ENCODE results near the gene NDRG4.
"Not testable (repeated sequence)": the region's sequence is repeated elsewhere in the genome, so short reads cannot be mapped to it uniquely, and the experiment has no call there.

Gene NDRG4

DNA sequence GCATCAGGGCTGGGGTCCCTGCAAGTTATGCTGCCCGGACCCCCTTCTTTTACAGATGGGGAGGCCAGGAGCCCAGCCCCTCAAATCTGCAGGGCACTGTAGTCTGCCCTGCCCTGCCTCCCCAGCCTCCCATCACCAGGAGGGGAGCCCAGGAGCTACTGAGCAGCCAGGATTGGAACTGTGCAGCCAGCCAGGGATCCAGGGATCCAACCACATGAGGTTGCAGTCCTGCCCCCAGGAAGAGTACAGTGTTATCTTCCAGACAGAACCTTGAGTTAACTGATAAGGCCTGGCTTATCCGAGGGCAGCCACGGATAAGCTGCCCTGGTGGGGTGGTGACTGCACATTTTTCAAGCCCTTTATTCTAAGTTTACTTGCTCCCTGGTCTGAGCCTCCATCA lies 11.4 kb upstream of the NDRG4 start:
- Histone ChIP-seq H3K4me2 (ENCODE audit: low read length) (no peak overlapping the region), H3K9me3 (replicated peaks; ENCODE audit: low read length) (no peaks in the 10 kb centered on the region), H3K4me3 (ENCODE audit: low read length) (no peak overlapping the region), H3K9ac (ENCODE audit: low read depth, low read length) (no peak overlapping the region), H3K4me1 (ENCODE audit: control insufficient read depth, insufficient read depth, low read length) (peaks cover 2% of the 10 kb centered on the region), H3K27me3 (ENCODE audit: control insufficient read depth, insufficient read depth, low read length) (peaks cover 22% of the 10 kb centered on the region), H3K36me3 (ENCODE audit: insufficient read depth, low read length) (no peaks in the 10 kb centered on the region)

DNA sequence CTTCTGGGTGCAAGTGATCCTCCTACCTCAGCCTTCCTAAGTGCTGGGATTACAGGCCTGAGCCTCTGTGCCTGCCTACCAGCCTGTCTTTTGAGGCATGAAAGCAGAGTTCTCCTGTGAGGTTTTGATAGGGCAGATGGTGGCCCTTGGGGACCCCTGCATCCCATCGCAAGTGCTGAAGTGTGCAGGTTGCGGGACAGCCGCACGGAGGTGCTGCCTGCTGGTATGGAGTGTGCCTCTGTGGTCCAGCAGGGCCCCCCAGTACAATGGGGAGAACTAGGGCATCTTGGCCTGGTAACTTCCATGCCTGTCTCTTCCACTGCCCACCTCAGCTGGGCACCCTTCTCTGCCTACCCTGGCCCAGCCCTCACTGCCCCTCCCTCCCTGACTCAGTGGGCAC lies 9.9 kb upstream of the NDRG4 start:
- peaks cover 2% of the 10 kb centered on the region for H3K4me1 ChIP-seq (ENCODE audit: control insufficient read depth, insufficient read depth, low read length)

DNA sequence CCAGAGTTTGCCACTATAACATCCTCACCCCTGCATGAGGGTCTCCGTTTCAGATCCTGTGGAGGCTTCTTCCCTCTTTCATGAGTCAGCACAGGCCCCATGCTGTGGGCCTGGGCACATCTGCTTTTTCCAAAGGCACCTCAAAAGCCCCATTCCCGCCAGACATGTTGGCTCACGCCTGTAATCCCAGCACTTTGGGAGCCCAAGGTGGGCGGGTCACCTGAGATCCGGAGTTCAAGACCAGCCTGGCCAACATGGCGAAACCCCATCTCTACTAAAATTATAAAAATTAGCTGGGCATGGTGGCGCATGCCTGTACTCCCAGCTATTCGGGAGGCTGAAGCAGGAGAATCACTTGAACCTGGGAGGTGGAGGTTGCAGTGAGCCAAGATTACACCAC lies 9.4 kb upstream of the NDRG4 start:
- H3K9ac ChIP-seq (ENCODE audit: low read depth, low read length); H3K36me3 ChIP-seq (ENCODE audit: insufficient read depth, low read length); H3K9me3 ChIP-seq (replicated peaks; ENCODE audit: low read length); H3K4me2 ChIP-seq (ENCODE audit: low read length); H3K4me1 ChIP-seq (ENCODE audit: control insufficient read depth, insufficient read depth, low read length); H3K4me3 ChIP-seq (ENCODE audit: low read length): not testable (repeated sequence)
- H3K27me3 ChIP-seq (ENCODE audit: control insufficient read depth, insufficient read depth, low read length) = peaks cover 27% of the 10 kb centered on the region

More for the DNA sequence above, 9.9 kb upstream of the NDRG4 start:
- Histone ChIP-seq H3K4me3 (ENCODE audit: low read length) (no peak overlapping the region), H3K9ac (ENCODE audit: low read depth, low read length) (no peak overlapping the region), H3K36me3 (ENCODE audit: insufficient read depth, low read length) (no peaks in the 10 kb centered on the region), H3K9me3 (replicated peaks; ENCODE audit: low read length) (no peaks in the 10 kb centered on the region), H3K27me3 (ENCODE audit: control insufficient read depth, insufficient read depth, low read length) (peaks cover 27% of the 10 kb centered on the region), H3K4me2 (ENCODE audit: low read length) (no peak overlapping the region)

DNA sequence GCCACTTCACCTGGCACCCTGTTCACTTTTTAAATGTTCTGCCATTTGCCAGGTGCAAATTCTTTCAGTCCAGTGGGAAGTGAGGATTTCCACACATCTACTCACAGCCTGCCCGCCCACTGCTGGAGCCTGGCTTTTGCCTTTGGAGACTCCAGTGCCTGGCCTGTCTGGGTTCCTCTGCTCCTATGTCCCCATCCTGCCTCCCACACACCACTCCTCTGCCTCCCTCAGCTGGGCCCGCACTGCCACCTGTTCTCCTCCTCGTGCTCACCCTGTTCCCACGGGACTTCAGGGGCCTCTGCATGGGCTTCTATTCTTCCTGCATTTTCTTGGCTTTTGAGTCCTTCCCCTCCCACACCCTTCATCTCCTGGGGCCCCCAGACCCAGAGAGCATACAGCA lies 7.9 kb upstream of the NDRG4 start:
- H3K4me2 ChIP-seq (ENCODE audit: low read length) = no peak overlapping the region
- peaks cover 22% of the 10 kb centered on the region for H3K27me3 ChIP-seq (ENCODE audit: control insufficient read depth, insufficient read depth, low read length)
- no peak overlapping the region for H3K4me3 ChIP-seq (ENCODE audit: low read length)
- no peaks in the 10 kb centered on the region for H3K36me3 ChIP-seq (ENCODE audit: insufficient read depth, low read length)
- H3K9me3 ChIP-seq (replicated peaks; ENCODE audit: low read length) = no peaks in the 10 kb centered on the region
- H3K9ac ChIP-seq (ENCODE audit: low read depth, low read length) = no peak overlapping the region
- H3K4me1 ChIP-seq (ENCODE audit: control insufficient read depth, insufficient read depth, low read length) = peaks cover 7% of the 10 kb centered on the region

DNA sequence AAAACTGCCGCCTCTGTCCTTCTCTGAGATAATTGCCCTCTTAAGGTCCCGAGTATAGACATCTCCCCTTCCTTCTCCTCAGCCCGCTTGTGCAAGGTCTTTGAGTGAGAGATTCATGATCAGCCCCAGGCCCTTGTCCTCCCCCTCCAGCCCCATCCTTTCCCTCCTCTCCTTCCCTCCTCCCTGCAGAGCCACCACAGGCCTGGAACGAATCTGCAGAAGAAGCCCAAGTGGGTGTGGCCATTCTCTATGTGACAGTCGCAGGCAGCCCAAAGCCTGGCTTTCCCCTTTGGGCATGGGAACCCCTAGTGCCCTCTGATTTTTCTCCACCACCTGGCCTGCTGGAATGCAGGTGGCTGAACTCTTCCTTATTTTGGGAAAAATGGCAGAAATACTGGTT lies 7.2 kb upstream of the NDRG4 start:
- Histone ChIP-seq H3K4me1 (ENCODE audit: control insufficient read depth, insufficient read depth, low read length) (peaks cover 5% of the 10 kb centered on the region), H3K36me3 (ENCODE audit: insufficient read depth, low read length) (no peaks in the 10 kb centered on the region), H3K27me3 (ENCODE audit: control insufficient read depth, insufficient read depth, low read length) (peaks cover 22% of the 10 kb centered on the region), H3K4me2 (ENCODE audit: low read length) (no peak overlapping the region), H3K9me3 (replicated peaks; ENCODE audit: low read length) (no peaks in the 10 kb centered on the region), H3K4me3 (ENCODE audit: low read length) (no peak overlapping the region), H3K9ac (ENCODE audit: low read depth, low read length) (no peak overlapping the region)

DNA sequence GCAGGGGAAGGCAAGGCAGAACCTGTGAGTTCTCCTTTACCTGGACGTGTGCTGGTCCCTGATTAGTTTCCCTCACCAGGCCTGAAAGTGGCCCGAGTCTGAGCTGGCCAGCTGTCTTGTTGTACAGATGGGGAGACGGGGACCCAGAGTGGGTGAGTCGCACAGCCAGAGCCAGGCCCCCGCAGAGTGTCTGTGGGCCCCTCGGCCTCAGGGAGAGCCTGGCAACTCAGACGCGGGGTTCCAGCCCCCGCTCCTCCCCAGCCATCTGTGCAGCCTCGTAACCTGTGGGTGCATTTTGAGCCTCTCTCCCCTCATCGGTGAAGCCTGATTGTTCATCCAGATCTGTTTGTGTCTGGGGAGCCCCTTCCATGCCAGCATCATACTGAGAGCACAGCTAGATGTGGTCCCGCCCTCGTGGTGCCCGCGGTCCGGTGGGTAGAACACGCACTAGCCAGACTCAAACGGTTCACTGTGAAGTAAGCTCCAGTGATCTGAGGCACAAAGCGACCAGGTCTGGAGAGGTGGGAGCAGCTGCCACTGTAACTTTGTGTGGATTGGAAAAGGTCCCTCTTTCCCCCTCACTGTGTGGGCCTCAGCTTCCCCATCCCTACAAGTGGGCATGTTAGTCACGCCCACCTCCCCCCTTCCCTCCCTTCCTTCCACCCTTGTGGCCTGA lies 6.0 kb upstream of the NDRG4 start:
- H3K4me2 ChIP-seq (ENCODE audit: low read length) = no peak overlapping the region
- H3K4me1 ChIP-seq (ENCODE audit: control insufficient read depth, insufficient read depth, low read length) = peaks cover 5% of the 10 kb centered on the region
- H3K9ac ChIP-seq (ENCODE audit: low read depth, low read length) = no peak overlapping the region
- H3K4me3 ChIP-seq (ENCODE audit: low read length) = no peak overlapping the region
- H3K36me3 ChIP-seq (ENCODE audit: insufficient read depth, low read length) = no peaks in the 10 kb centered on the region
- H3K9me3 ChIP-seq (replicated peaks; ENCODE audit: low read length) = no peaks in the 10 kb centered on the region
- H3K27me3 ChIP-seq (ENCODE audit: control insufficient read depth, insufficient read depth, low read length) = peaks cover 22% of the 10 kb centered on the region

DNA sequence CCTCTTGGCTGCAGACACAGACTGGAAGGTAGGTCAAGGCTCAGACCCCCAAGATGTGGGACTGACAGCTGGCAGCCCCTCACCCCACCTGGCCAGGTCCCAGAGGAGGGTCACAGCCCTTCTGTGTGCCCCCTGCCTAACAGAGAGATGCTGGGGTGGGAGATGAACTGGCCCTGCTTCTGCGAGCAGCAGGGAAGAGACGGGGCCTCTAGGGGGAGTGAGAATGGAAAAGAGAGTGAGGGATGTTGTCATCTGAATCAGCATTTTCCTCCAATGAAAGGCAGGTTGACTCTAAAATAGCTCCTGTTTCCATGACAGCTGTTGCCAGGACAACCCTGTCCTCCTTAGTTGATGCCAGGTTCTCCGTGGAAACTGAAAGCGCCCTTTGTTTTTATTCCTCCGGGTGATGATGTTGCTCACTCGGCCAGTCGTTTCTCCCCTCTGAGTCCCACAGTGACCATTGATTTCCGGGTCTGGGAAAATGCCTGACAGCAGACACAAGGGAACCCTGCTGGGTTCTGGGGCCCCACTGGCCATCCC lies 4.9 kb upstream of the NDRG4 start:
- H3K4me1 ChIP-seq (ENCODE audit: control insufficient read depth, insufficient read depth, low read length) = peaks cover 6% of the 10 kb centered on the region
- no peaks in the 10 kb centered on the region for H3K9me3 ChIP-seq (replicated peaks; ENCODE audit: low read length)
- H3K36me3 ChIP-seq (ENCODE audit: insufficient read depth, low read length) = no peaks in the 10 kb centered on the region
- peak overlapping the region; percentile 47 for H3K4me3 ChIP-seq (ENCODE audit: low read length)
- H3K27me3 ChIP-seq (ENCODE audit: control insufficient read depth, insufficient read depth, low read length) = peaks cover 16% of the 10 kb centered on the region
- peak overlapping the region; percentile 65 for H3K4me2 ChIP-seq (ENCODE audit: low read length)
- H3K9ac ChIP-seq (ENCODE audit: low read depth, low read length) = peak overlapping the region; percentile 56

DNA sequence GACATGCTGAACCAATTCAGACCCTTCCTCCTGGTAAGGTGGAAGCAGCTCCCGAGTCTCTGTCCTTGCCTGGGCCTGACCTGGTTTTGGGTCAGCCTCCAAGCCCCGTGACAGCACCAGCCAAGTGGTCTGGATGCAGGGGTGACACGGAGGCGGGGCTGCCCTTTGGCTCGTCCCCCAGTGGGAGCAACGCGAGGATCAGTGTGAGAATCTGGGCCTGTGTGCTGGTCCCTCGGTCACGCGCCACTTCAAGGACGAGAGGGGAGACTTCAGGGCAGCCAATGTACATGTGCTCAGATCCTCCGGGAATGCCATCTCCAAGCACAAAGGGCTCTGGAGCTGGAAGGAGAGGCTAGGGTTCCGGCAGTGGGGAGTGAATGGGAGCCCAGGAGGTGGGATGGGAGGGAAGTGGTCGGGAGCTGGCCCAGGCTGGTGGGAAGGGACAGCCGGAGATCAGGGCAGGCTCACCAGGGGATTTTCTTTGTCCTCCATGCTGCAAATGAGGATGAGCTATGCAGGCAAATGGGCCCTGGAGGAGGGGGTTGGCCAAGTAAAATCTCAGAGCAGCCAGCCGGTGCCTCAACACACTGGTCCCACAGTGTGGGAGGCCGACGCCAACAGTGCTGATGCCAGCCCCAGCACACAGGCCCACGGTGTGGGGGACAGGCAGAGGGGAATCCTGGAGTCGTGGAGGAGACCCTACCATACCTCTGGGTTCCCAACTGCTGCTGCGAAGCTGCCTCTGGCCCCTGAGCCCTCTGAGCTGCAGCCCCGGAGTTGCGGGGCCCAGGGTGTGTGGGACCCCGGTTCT lies 4.2 kb upstream of the NDRG4 start:
- peaks cover 13% of the 10 kb centered on the region for H3K4me1 ChIP-seq (ENCODE audit: control insufficient read depth, insufficient read depth, low read length)
- peak overlapping the region; percentile 56 for H3K9ac ChIP-seq (ENCODE audit: low read depth, low read length)
- H3K36me3 ChIP-seq (ENCODE audit: insufficient read depth, low read length) = no peaks in the 10 kb centered on the region
- H3K4me2 ChIP-seq (ENCODE audit: low read length) = peak overlapping the region; percentile 65
- peaks cover 15% of the 10 kb centered on the region for H3K27me3 ChIP-seq (ENCODE audit: control insufficient read depth, insufficient read depth, low read length)
- H3K4me3 ChIP-seq (ENCODE audit: low read length) = peak overlapping the region; percentile 47
- H3K9me3 ChIP-seq (replicated peaks; ENCODE audit: low read length) = no peaks in the 10 kb centered on the region

DNA sequence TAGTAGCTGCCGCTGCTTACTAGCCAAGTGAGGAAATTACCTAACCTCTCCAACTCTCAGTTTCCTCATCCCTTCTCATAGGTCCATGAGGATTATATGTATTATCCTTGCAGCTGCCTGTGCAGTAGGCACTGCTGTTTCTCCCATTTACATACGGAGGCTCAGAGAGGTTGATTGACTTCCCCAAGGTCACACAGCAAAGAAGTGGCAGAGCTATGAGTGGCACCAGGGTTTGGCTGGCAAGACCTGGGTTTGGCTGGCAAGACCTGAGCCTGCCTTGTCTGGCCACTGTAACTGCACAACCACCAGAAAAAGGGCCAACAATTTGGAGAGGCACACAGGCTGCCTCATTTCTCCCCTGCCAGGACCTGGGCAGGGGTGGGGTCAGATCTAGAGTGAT lies 2.5 kb upstream of the NDRG4 start:
- peaks cover 28% of the 10 kb centered on the region for H3K27me3 ChIP-seq (ENCODE audit: control insufficient read depth, insufficient read depth, low read length)
- H3K4me1 ChIP-seq (ENCODE audit: control insufficient read depth, insufficient read depth, low read length) = peaks cover 22% of the 10 kb centered on the region
- no peak overlapping the region for H3K4me2 ChIP-seq (ENCODE audit: low read length)
- H3K9ac ChIP-seq (ENCODE audit: low read depth, low read length) = no peak overlapping the region
- no peaks in the 10 kb centered on the region for H3K36me3 ChIP-seq (ENCODE audit: insufficient read depth, low read length)
- H3K4me3 ChIP-seq (ENCODE audit: low read length) = no peak overlapping the region
- H3K9me3 ChIP-seq (replicated peaks; ENCODE audit: low read length) = no peaks in the 10 kb centered on the region

DNA sequence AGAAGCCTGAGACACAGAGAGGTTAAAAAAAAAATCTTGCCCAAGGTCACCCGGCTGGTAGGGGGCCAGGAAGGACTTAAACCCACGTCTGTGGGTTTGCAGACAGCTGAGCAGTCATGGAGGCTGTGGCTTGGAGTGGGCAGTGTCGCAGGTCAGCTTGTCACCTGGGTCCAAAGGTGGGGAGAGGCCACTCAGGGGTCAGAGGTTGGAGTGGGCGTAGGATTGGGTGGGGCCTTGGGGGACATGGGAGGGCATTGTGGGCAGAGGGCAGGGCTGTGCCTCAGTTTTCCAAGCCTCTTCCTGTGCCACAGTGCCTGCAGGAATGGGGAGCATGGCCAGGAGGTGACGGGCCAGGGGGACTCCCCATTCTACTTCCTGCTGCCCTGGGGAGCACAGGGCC lies 2.0 kb upstream of the NDRG4 start:
- H3K9me3 ChIP-seq (replicated peaks; ENCODE audit: low read length) = no peaks in the 10 kb centered on the region
- H3K4me1 ChIP-seq (ENCODE audit: control insufficient read depth, insufficient read depth, low read length) = peaks cover 22% of the 10 kb centered on the region
- H3K9ac ChIP-seq (ENCODE audit: low read depth, low read length) = no peak overlapping the region
- no peak overlapping the region for H3K4me2 ChIP-seq (ENCODE audit: low read length)
- H3K27me3 ChIP-seq (ENCODE audit: control insufficient read depth, insufficient read depth, low read length) = peaks cover 26% of the 10 kb centered on the region
- H3K36me3 ChIP-seq (ENCODE audit: insufficient read depth, low read length) = no peaks in the 10 kb centered on the region
- H3K4me3 ChIP-seq (ENCODE audit: low read length) = no peak overlapping the region

DNA sequence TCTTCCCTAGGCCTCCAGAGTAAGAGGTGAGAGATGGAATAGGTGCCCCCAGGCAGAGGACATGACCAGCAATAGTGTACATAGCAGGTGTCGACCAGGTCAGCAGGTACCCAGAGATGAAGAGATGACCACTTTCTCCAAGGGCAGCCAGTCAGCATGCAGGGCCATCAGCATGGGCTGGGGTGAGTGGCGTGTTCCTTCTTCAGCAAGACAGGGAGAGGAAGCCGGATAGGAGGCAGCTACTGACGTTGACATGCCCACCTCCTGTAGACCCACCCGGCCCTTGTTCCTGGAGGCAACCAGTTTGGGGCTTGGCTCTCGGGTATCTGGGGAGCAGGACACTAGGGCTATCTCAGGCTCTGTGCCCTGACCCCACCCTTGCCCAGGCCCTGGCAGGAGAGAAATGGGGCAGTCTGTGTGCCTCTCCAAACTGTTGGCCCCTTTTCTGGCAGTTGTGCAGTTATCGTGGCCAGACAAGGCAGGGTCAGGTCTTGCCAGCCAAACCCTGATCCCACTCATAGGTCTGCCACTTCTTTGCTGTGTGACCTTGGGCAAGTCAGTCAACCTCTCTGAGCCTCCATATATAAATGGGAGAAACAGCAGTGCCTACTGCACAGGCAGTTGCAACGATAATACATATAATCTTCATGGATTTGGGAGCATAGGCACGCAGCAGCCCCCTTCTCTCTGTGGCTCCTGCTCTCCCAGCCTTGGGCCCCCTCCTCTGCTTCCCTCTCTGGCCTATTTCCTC lies 1.4 kb upstream of the NDRG4 start:
- Histone ChIP-seq H3K36me3 (ENCODE audit: insufficient read depth, low read length) (no peaks in the 10 kb centered on the region), H3K9ac (ENCODE audit: low read depth, low read length) (no peak overlapping the region), H3K4me2 (ENCODE audit: low read length) (no peak overlapping the region), H3K4me3 (ENCODE audit: low read length) (no peak overlapping the region), H3K9me3 (replicated peaks; ENCODE audit: low read length) (no peaks in the 10 kb centered on the region), H3K27me3 (ENCODE audit: control insufficient read depth, insufficient read depth, low read length) (peaks cover 26% of the 10 kb centered on the region), H3K4me1 (ENCODE audit: control insufficient read depth, insufficient read depth, low read length) (peaks cover 22% of the 10 kb centered on the region)

Data from skeletal muscle satellite cell (primary cell).